HFFc6 (cell line): ENCODE measurements around the gene RPL11. TPM values are rescaled to one million over a fixed set of nuclear protein-coding genes. Genes with fewer than 3 reads are reported as not detected.

Experiments
- DNase-seq: peaks from one replicate; pipeline ENCODE4 v3.0.0-alpha.2; 2018
- H3K27ac Mint-ChIP-seq: 2 replicates; pipeline ENCODE4 v1.8.0; 2020; ENCODE audit warnings: mild to moderate bottlenecking, mixed read lengths
- H3K27me3 Mint-ChIP-seq: 2 replicates; pipeline ENCODE4 v1.8.0; 2021; ENCODE audit warnings: mild to moderate bottlenecking, moderate library complexity, mixed read lengths; ENCODE audit not compliant: insufficient read depth
- H3K36me3 Mint-ChIP-seq: 2 replicates; pipeline ENCODE4 v1.8.0; 2021; ENCODE audit warnings: low read depth, mixed read lengths
- H3K4me1 Mint-ChIP-seq: 2 replicates; pipeline ENCODE4 v1.8.0; 2020; ENCODE audit warnings: low read depth, mixed read lengths
- H3K4me3 Mint-ChIP-seq: 2 replicates; pipeline ENCODE4 v1.8.0; 2020; ENCODE audit warnings: mild to moderate bottlenecking, moderate library complexity, mixed read lengths
- H3K9me3 Mint-ChIP-seq: 2 replicates; pipeline ENCODE4 v1.8.0; 2020; ENCODE audit warnings: mild to moderate bottlenecking, mixed read lengths
- total RNA-seq, 6 experiments: library from RNA; stranded (reverse); fragmentation: NEBNext Ultra II Directional; extraction: Animal tissue kit (Norgen Biotek cat#: 25700); gene quantifications; 2 replicates in 1 of 6; 3 replicates in 5 of 6; pipeline ENCODE4 v1.2.3, GENCODE V29; 2021
- TF ChIP-seq, protein P1 (sequence below): fragments of 200-600 bp; sonication (generic); IDR thresholded peaks from 2 replicates; pipeline ENCODE4 v1.5.0; 2021; ENCODE audit warnings: antibody characterized with exemption, mild to moderate bottlenecking

The RPL11 gene
- total RNA-seq, 6 experiments from 2014 or later = 866 to 1,109 (median 1,001) TPM

DNA sequence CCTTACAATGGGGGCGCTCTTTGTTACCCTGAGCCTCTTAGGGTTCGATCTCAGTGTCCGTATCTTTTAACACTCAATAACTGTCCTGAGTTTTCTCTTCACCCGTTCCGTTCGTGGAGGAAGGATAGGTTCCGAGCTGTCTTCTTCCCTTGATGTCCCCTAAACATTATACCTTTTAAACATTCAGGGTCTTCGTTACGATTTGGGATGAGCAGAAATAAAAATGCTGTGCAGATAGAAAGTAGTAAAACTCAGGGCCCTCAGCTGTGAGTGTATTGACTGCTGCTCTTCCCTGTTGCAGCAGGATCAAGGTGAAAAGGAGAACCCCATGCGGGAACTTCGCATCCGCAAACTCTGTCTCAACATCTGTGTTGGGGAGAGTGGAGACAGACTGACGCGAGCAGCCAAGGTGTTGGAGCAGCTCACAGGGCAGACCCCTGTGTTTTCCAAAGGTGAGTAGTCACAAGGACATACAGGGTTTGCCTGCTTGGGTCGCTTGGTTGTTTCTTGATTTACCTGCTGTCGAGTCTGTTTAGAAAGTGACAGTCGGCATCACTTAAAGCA is 784 bp downstream of the RPL11 start:
- TF ChIP-seq, protein P1, sequence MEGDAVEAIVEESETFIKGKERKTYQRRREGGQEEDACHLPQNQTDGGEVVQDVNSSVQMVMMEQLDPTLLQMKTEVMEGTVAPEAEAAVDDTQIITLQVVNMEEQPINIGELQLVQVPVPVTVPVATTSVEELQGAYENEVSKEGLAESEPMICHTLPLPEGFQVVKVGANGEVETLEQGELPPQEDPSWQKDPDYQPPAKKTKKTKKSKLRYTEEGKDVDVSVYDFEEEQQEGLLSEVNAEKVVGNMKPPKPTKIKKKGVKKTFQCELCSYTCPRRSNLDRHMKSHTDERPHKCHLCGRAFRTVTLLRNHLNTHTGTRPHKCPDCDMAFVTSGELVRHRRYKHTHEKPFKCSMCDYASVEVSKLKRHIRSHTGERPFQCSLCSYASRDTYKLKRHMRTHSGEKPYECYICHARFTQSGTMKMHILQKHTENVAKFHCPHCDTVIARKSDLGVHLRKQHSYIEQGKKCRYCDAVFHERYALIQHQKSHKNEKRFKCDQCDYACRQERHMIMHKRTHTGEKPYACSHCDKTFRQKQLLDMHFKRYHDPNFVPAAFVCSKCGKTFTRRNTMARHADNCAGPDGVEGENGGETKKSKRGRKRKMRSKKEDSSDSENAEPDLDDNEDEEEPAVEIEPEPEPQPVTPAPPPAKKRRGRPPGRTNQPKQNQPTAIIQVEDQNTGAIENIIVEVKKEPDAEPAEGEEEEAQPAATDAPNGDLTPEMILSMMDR = no peak
- H3K27me3 Mint-ChIP-seq = peaks cover 4% of the 10 kb centered on the region
- H3K36me3 Mint-ChIP-seq = peaks cover 55% of the 10 kb centered on the region
- H3K4me3 Mint-ChIP-seq = peak overlapping the region; percentile 98
- H3K4me1 Mint-ChIP-seq = peaks cover 49% of the 10 kb centered on the region
- H3K27ac Mint-ChIP-seq = peak overlapping the region; percentile 97
- no peak for DNase-seq
- no peaks in the 10 kb centered on the region for H3K9me3 Mint-ChIP-seq

- Mint-ChIP-seq H3K36me3 (peaks cover 67% of the 10 kb centered on the region), H3K27ac (peak overlapping the region; percentile 97), H3K9me3 (no peaks in the 10 kb centered on the region), H3K4me3 (peak overlapping the region; percentile 98), H3K27me3 (peaks cover 4% of the 10 kb centered on the region), H3K4me1 (peaks cover 60% of the 10 kb centered on the region)
- DNase-seq = no peak
- TF ChIP-seq, protein P1 = no peak
These were observed 2.0 kb downstream of the RPL11 start for GRCh38 chr1:23693599-23693998.

- no peaks in the 10 kb centered on the region for H3K9me3 Mint-ChIP-seq
- H3K27me3 Mint-ChIP-seq = peaks cover 4% of the 10 kb centered on the region
- peaks cover 62% of the 10 kb centered on the region for H3K4me1 Mint-ChIP-seq
- H3K4me3 Mint-ChIP-seq = peak overlapping the region; percentile 98
- TF ChIP-seq, protein P1 = no peak
- DNase-seq = no peak
- H3K27ac Mint-ChIP-seq = peak overlapping the region; percentile 97; the same call in 1 of the 2 replicates
- peaks cover 72% of the 10 kb centered on the region for H3K36me3 Mint-ChIP-seq
These were observed 2.8 kb downstream of the RPL11 start for GRCh38 chr1:23694371-23694770.

DNA sequence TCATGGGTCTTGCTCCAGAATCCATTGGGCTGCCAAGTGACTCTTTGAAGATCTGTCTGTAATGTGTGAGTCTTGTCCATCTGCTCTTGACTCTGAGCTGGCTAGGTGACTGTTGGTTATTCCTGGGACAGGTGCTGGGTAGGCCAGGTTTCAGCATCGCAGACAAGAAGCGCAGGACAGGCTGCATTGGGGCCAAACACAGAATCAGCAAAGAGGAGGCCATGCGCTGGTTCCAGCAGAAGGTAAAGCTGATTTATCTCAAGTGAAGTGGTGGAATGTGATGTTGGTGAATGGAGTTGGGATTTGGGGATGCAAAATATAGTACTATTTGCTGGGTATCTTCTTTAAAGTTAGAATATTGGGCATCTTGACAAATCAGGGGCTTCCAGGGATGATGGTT is 4.1 kb downstream of the RPL11 start:
- Mint-ChIP-seq H3K27me3 (peaks cover 4% of the 10 kb centered on the region), H3K4me1 (peaks cover 72% of the 10 kb centered on the region), H3K9me3 (no peaks in the 10 kb centered on the region), H3K36me3 (peaks cover 81% of the 10 kb centered on the region), H3K27ac (peak overlapping the region; percentile 27), H3K4me3 (peak overlapping the region; percentile 98)
- TF ChIP-seq, protein P1 = no peak
- no peak for DNase-seq

GRCh38 chr1:23696335-23696989 is 4.9 kb downstream of the RPL11 start:
- no peak for DNase-seq
- Mint-ChIP-seq H3K4me1 (peaks cover 74% of the 10 kb centered on the region), H3K27me3 (peaks cover 4% of the 10 kb centered on the region), H3K4me3 (peak overlapping the region; percentile 98), H3K36me3 (peaks cover 89% of the 10 kb centered on the region), H3K27ac (peak overlapping the region; percentile 27), H3K9me3 (no peaks in the 10 kb centered on the region)
- TF ChIP-seq, protein P1 = no peak
